OCI-LY1 (cell line): Measurements from ENCODE around the gene SF1.

Experiments
- H2AFZ ChIP-seq: fragments of 200-600 bp; sonication (generic), shearing (Covaris generic); 2 replicates; pipeline ENCODE4 v1.6.0; 2014; ENCODE audit warnings: antibody characterized with exemption, mild to moderate bottlenecking, low read length
- H3F3A ChIP-seq: fragments of 200-600 bp; sonication (generic), shearing (Covaris generic); 2 replicates; pipeline ENCODE4 v1.6.0; 2014; ENCODE audit warnings: mild to moderate bottlenecking, antibody characterized with exemption, low read length, moderate library complexity; ENCODE audit not compliant: insufficient read depth
- H3K27ac ChIP-seq: fragments of 200-600 bp; sonication (generic); 2 replicates; pipeline ENCODE4 v1.5.1; 2014; ENCODE audit warnings: low read length, mixed run types, mild to moderate bottlenecking, low read depth; ENCODE audit not compliant: poor library complexity, severe bottlenecking
- H3K27me3 ChIP-seq: fragments of 200-600 bp; sonication (generic); 2 replicates; pipeline ENCODE4 v1.6.0; 2014; ENCODE audit warnings: antibody characterized with exemption, mild to moderate bottlenecking, low read length, moderate library complexity; ENCODE audit not compliant: insufficient read depth
- H3K36me3 ChIP-seq: fragments of 200-600 bp; sonication (generic); 2 replicates; pipeline ENCODE4 v1.6.1; 2014; ENCODE audit warnings: mild to moderate bottlenecking, antibody characterized with exemption, low read length, moderate library complexity, mixed read lengths; ENCODE audit not compliant: insufficient read depth
- H3K4me1 ChIP-seq: fragments of 200-600 bp; sonication (generic); 2 replicates; pipeline ENCODE4 v1.5.1; 2014; ENCODE audit warnings: mild to moderate bottlenecking, low read length, moderate library complexity; ENCODE audit not compliant: insufficient read depth, severe bottlenecking
- H3K4me2 ChIP-seq: fragments of 200-600 bp; sonication (generic), shearing (Covaris generic); 2 replicates; pipeline ENCODE4 v1.6.1; 2014; ENCODE audit warnings: low read length
- H3K4me3 ChIP-seq: fragments of 200-600 bp; sonication (generic); 2 replicates; pipeline ENCODE4 v1.5.1; 2014; ENCODE audit warnings: low read length, low read depth, mild to moderate bottlenecking, mixed read lengths; ENCODE audit not compliant: poor library complexity, severe bottlenecking
- H3K79me2 ChIP-seq: fragments of 200-600 bp; shearing (Covaris generic); 2 replicates; pipeline ENCODE4 v1.6.1; 2016; ENCODE audit warnings: mixed run types, low read length, mixed read lengths; ENCODE audit not compliant: insufficient read depth
- H3K9ac ChIP-seq: fragments of 200-600 bp; sonication (generic), shearing (Covaris generic); 2 replicates; pipeline ENCODE4 v1.6.1; 2014; ENCODE audit warnings: mild to moderate bottlenecking, low read length, mixed read lengths
- H3K9me2 ChIP-seq: fragments of 200-600 bp; sonication (generic), shearing (Covaris generic); 2 replicates; pipeline ENCODE4 v1.6.1; 2014; ENCODE audit warnings: low read depth, mild to moderate bottlenecking, low read length, mixed read lengths
- H3K9me3 ChIP-seq: fragments of 200-600 bp; shearing (Covaris generic); 2 replicates; pipeline ENCODE4 v1.6.1; 2014; ENCODE audit warnings: low read length, mixed read lengths
- H4K20me1 ChIP-seq: fragments of 200-600 bp; sonication (generic), shearing (Covaris generic); 2 replicates; pipeline ENCODE4 v1.6.0; 2016; ENCODE audit warnings: mild to moderate bottlenecking, low read length; ENCODE audit not compliant: insufficient read depth
- CTCF ChIP-seq: fragments of 200-600 bp; sonication (generic), shearing (Covaris generic); IDR thresholded peaks from 2 replicates; pipeline ENCODE4 v1.5.1; 2017; ENCODE audit warnings: mild to moderate bottlenecking, antibody characterized with exemption, low read length, moderate library complexity, mixed read lengths
- EZH2 ChIP-seq: fragments of 200-600 bp; sonication (generic), shearing (Covaris generic); IDR thresholded peaks from 2 replicates; pipeline ENCODE4 v1.8.0; 2017; ENCODE audit warnings: borderline replicate concordance, mixed run types, mild to moderate bottlenecking, antibody characterized with exemption, low read length, moderate library complexity, mixed read lengths

The SF1 gene

GRCh38 chr11:64752175-64752970 is 26.0 kb downstream of the SF1 start:
- no peaks in the 10 kb centered on the region for H3K4me1 ChIP-seq
- H2AFZ ChIP-seq: no peak overlapping the region
- H3K4me2 ChIP-seq: no peak overlapping the region
- H3K27me3 ChIP-seq: no peaks in the 10 kb centered on the region; the same call in 1 of the 2 replicates
- H3K9ac ChIP-seq: no peak overlapping the region
- H3F3A ChIP-seq: no peaks in the 10 kb centered on the region
- no peaks in the 10 kb centered on the region for H4K20me1 ChIP-seq
- no peak overlapping the region for H3K27ac ChIP-seq
- H3K36me3 ChIP-seq: no peaks in the 10 kb centered on the region
- TF ChIP-seq EZH2: no peak
- H3K4me3 ChIP-seq: no peak overlapping the region
- no peaks in the 10 kb centered on the region for H3K9me3 ChIP-seq
- no peaks in the 10 kb centered on the region for H3K79me2 ChIP-seq
- H3K9me2 ChIP-seq: no peaks in the 10 kb centered on the region

GRCh38 chr11:64751580-64751979 is 26.8 kb downstream of the SF1 start:
- Histone ChIP-seq H3K79me2 (no peaks in the 10 kb centered on the region), H3K4me3 (no peak overlapping the region), H3K27ac (no peak overlapping the region), H2AFZ (no peak overlapping the region), H3K36me3 (no peaks in the 10 kb centered on the region), H3K9me3 (no peaks in the 10 kb centered on the region), H3F3A (no peaks in the 10 kb centered on the region), H3K4me1 (no peaks in the 10 kb centered on the region), H3K27me3 (no peaks in the 10 kb centered on the region; the same call in 1 of the 2 replicates), H3K9me2 (no peaks in the 10 kb centered on the region), H3K4me2 (no peak overlapping the region), H4K20me1 (no peaks in the 10 kb centered on the region), H3K9ac (no peak overlapping the region)
- no peak for TF ChIP-seq CTCF
- no peak for TF ChIP-seq EZH2

GRCh38 chr11:64751136-64751535 is 27.2 kb downstream of the SF1 start:
- Histone ChIP-seq H3K36me3 (no peaks in the 10 kb centered on the region), H3K4me1 (no peaks in the 10 kb centered on the region), H3K9me2 (no peaks in the 10 kb centered on the region), H3K79me2 (no peaks in the 10 kb centered on the region), H3K9me3 (no peaks in the 10 kb centered on the region), H3K9ac (no peak overlapping the region), H3K4me2 (no peak overlapping the region), H3F3A (no peaks in the 10 kb centered on the region), H3K4me3 (no peak overlapping the region), H3K27ac (no peak overlapping the region), H4K20me1 (no peaks in the 10 kb centered on the region), H2AFZ (no peak overlapping the region), H3K27me3 (no peaks in the 10 kb centered on the region; the same call in 1 of the 2 replicates)
- TF ChIP-seq CTCF: no peak
- no peak for TF ChIP-seq EZH2
